ENCODE data around the gene PDCD2L.

DNA sequence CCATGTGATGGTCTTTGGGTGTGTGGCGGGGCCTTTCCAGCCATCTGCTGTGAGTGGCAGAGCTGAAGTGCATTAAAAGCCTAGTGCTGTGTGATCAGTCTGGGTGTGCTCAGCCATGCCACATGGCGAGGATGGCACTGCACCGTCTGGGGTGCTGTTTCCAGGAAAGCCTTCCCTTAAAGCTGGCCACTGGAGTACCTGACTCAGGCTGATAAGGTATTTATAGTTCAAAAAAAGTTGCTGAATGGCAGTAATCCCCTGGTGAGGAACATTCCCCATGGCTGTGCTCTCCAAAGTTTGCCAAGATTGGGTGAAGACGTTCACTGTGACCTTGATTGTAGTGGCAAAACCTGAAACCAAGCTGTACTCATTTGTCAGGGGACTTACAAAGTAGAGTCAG, 33.2 kb upstream of the PDCD2L start:
- no peak for TF ChIP-seq SIX5 (IDR thresholded peaks at IDR 0.05; ENCODE audit: low read depth, low read length)
- no peak for TF ChIP-seq HDAC2 (IDR thresholded peaks at IDR 0.05; ENCODE audit: borderline replicate concordance in 1 of 2, low read depth in 2 of 2, low read length in 2 of 2)
- no peak for TF ChIP-seq EZH2 (IDR thresholded peaks at IDR 0.05; ENCODE audit: low read depth, low read length, severe bottlenecking)
- TF ChIP-seq POU5F1 (IDR thresholded peaks at IDR 0.05; ENCODE audit: low read depth, low read length) = no peak
- no peak for TF ChIP-seq POLR2A (IDR thresholded peaks at IDR 0.05; ENCODE audit: control extremely low read depth in 1 of 2, low read depth in 2 of 2, low read length in 2 of 2)
- TF ChIP-seq, protein P1, sequence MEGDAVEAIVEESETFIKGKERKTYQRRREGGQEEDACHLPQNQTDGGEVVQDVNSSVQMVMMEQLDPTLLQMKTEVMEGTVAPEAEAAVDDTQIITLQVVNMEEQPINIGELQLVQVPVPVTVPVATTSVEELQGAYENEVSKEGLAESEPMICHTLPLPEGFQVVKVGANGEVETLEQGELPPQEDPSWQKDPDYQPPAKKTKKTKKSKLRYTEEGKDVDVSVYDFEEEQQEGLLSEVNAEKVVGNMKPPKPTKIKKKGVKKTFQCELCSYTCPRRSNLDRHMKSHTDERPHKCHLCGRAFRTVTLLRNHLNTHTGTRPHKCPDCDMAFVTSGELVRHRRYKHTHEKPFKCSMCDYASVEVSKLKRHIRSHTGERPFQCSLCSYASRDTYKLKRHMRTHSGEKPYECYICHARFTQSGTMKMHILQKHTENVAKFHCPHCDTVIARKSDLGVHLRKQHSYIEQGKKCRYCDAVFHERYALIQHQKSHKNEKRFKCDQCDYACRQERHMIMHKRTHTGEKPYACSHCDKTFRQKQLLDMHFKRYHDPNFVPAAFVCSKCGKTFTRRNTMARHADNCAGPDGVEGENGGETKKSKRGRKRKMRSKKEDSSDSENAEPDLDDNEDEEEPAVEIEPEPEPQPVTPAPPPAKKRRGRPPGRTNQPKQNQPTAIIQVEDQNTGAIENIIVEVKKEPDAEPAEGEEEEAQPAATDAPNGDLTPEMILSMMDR (IDR thresholded peaks at IDR 0.05; ENCODE audit: control extremely low read depth in 1 of 3, insufficient read depth in 1 of 3, low read depth in 1 of 3, low read length in 3 of 3) = no peak
- TF ChIP-seq SP1 (IDR thresholded peaks at IDR 0.05; ENCODE audit: low read depth, low read length) = no peak
- no peak for TF ChIP-seq RAD21 (IDR thresholded peaks at IDR 0.05 in 1 of 2, conservative IDR thresholded peaks at IDR 0.05 in 1 of 2; ENCODE audit: low read depth in 2 of 2, low read length in 2 of 2)
- TF ChIP-seq TAF1 (IDR thresholded peaks at IDR 0.05; ENCODE audit: low read depth, low read length) = no peak
- no peak for TF ChIP-seq CHD2 (IDR thresholded peaks at IDR 0.05; ENCODE audit: low read length)
- no peak for TF ChIP-seq TAF7 (optimal IDR thresholded peaks at IDR 0.05; ENCODE audit: borderline replicate concordance, low read depth, low read length)
- no peak for TF ChIP-seq CHD1 (IDR thresholded peaks at IDR 0.05; ENCODE audit: low read depth, low read length)
- no peak for TF ChIP-seq EP300 (IDR thresholded peaks at IDR 0.05; ENCODE audit: borderline replicate concordance in 1 of 2, low read depth in 2 of 2, low read length in 2 of 2)
- TF ChIP-seq POLR2AphosphoS5 (IDR thresholded peaks at IDR 0.05; ENCODE audit: low read depth, low read length) = no peak
